GM23338 (cell line): Measurements from ENCODE around the gene DYTN. TPM values are rescaled to one million over a fixed set of nuclear protein-coding genes. Genes with fewer than 3 reads are reported as not detected.

Source experiments
- ATAC-seq: fragments of 200-7000 bp; cut with Tn5 transposase; 3 replicates; pipeline ENCODE4 v1.9.1; 2020
- DNase-seq: peaks from one replicate; pipeline ENCODE4 v3.0.0-alpha.2; 2015; ENCODE audit warnings: low spot score
- H2AFZ ChIP-seq: fragments of 200-600 bp; sonication (generic); 2 replicates; pipeline ENCODE4 v1.8.0; 2016; ENCODE audit warnings: antibody characterized with exemption, mild to moderate bottlenecking, moderate library complexity
- H3F3A ChIP-seq: fragments of 200-600 bp; sonication (generic); replicated peaks from 2 replicates; pipeline ENCODE4 v1.8.0; 2017; ENCODE audit warnings: antibody characterized with exemption, mixed run types, low read depth
- H3K27ac ChIP-seq: fragments of 200-600 bp; sonication (generic); 2 replicates; pipeline ENCODE4 v1.6.1; 2016; ENCODE audit warnings: low read depth
- H3K27me3 ChIP-seq: fragments of 200-600 bp; sonication (generic); 2 replicates; pipeline ENCODE4 v1.8.0; 2016; ENCODE audit warnings: mild to moderate bottlenecking, mixed run types, moderate library complexity; ENCODE audit not compliant: insufficient read depth
- H3K36me3 ChIP-seq: fragments of 200-600 bp; sonication (generic); 2 replicates; pipeline ENCODE4 v1.8.0; 2016; ENCODE audit warnings: mild to moderate bottlenecking; ENCODE audit not compliant: insufficient read depth
- H3K4me1 ChIP-seq: fragments of 200-600 bp; sonication (generic); 2 replicates; pipeline ENCODE4 v1.8.0; 2016; ENCODE audit warnings: mild to moderate bottlenecking, moderate library complexity; ENCODE audit not compliant: insufficient read depth
- H3K4me2 ChIP-seq: fragments of 200-600 bp; sonication (generic); 2 replicates; pipeline ENCODE4 v1.7.1; 2017; ENCODE audit warnings: mixed run types
- H3K4me3 ChIP-seq: fragments of 200-600 bp; sonication (generic); 2 replicates; pipeline ENCODE4 v1.6.1; 2016; ENCODE audit warnings: mixed run types
- H3K79me2 ChIP-seq: fragments of 200-600 bp; sonication (generic); replicated peaks from 2 replicates; pipeline ENCODE4 v1.8.0; 2017; ENCODE audit warnings: mild to moderate bottlenecking; ENCODE audit not compliant: insufficient read depth
- H3K9me2 ChIP-seq: fragments of 200-600 bp; sonication (generic); 2 replicates; pipeline ENCODE4 v1.8.0; 2017; ENCODE audit not compliant: insufficient read depth
- H4K20me1 ChIP-seq: fragments of 200-600 bp; sonication (generic); replicated peaks from 2 replicates; pipeline ENCODE4 v1.8.0; 2017; ENCODE audit warnings: mild to moderate bottlenecking; ENCODE audit not compliant: insufficient read depth
- H3K27ac Mint-ChIP-seq: 2 replicates; pipeline ENCODE4 v1.8.0; 2020; ENCODE audit warnings: inconsistent platforms, mild to moderate bottlenecking, moderate library complexity, mixed read lengths
- H3K27me3 Mint-ChIP-seq: 3 replicates; pipeline ENCODE4 v1.8.0; 2022; ENCODE audit warnings: low read depth, mild to moderate bottlenecking, moderate library complexity, mixed read lengths, inconsistent platforms; ENCODE audit not compliant: insufficient read depth, poor library complexity
- H3K36me3 Mint-ChIP-seq: 3 replicates; pipeline ENCODE4 v1.8.0; 2021; ENCODE audit warnings: low read depth, mild to moderate bottlenecking, inconsistent platforms, moderate library complexity, mixed read lengths
- H3K4me1 Mint-ChIP-seq: 3 replicates; pipeline ENCODE4 v1.8.0; 2020; ENCODE audit warnings: mild to moderate bottlenecking, inconsistent platforms, mixed read lengths
- H3K4me3 Mint-ChIP-seq: 3 replicates; pipeline ENCODE4 v1.8.0; 2021; ENCODE audit warnings: moderate library complexity, mild to moderate bottlenecking, inconsistent platforms, mixed read lengths
- H3K9me3 Mint-ChIP-seq: 3 replicates; pipeline ENCODE4 v1.8.0; 2020; ENCODE audit warnings: moderate library complexity, mild to moderate bottlenecking, inconsistent platforms, mixed read lengths
- CTCF ChIP-seq, 2 experiments: fragments of 200-600 bp in 1 of 2; sonication (generic) in 1 of 2; conservative IDR thresholded peaks; 2 replicates each; pipeline versions ENCODE4 v1.5.1 to v1.6.1; 2016 to 2017; ENCODE audit warnings: antibody characterized with exemption in 2 of 2, low read depth in 2 of 2, mild to moderate bottlenecking in 2 of 2, moderate library complexity in 1 of 2
- EZH2 ChIP-seq: fragments of 200-600 bp; sonication (generic); IDR thresholded peaks from one replicate; pipeline ENCODE4 v1.8.0; 2017; ENCODE audit warnings: antibody characterized with exemption, mild to moderate bottlenecking, low read depth; ENCODE audit not compliant: unreplicated experiment
- JUNB ChIP-seq: IDR thresholded peaks from one replicate; pipeline ENCODE4 v1.6.1; 2016; ENCODE audit warnings: antibody characterized with exemption; ENCODE audit not compliant: unreplicated experiment
- NANOG ChIP-seq: IDR thresholded peaks from 2 replicates; pipeline ENCODE4 v1.6.1; 2016; ENCODE audit warnings: antibody characterized with exemption, borderline replicate concordance
- REST ChIP-seq: IDR thresholded peaks from one replicate; pipeline ENCODE4 v1.6.1; 2018; ENCODE audit warnings: antibody characterized with exemption; ENCODE audit not compliant: unreplicated experiment
- polyA plus RNA-seq: library from polyadenylated mRNA; unstranded; fragments of >200 nt; fragmentation: Nextera tagmentation; extraction: Ambion mirVana; gene quantifications from 2 replicates; pipeline ENCODE4 v1.2.1, GENCODE V29; 2016
- total RNA-seq: library from RNA; depleted of rRNA; stranded (reverse); fragments of >200 nt; shearing (Covaris generic); gene quantifications from 2 replicates; pipeline ENCODE4 v1.2.3, GENCODE V29; 2014

Gene DYTN
- total and polyA plus RNA-seq, 2 experiments from 2014 or later: not detected

- 0 out of 2 replicates have a peak, but pooled peaks cover 11% of the 10 kb centered on the region for H3K9me2 ChIP-seq
- no peaks in the 10 kb centered on the region; the same call in 2 of the 3 replicates for H3K9me3 Mint-ChIP-seq
- no peaks in the 10 kb centered on the region for H3F3A ChIP-seq
- TF ChIP-seq JUNB (no peak), REST (no peak), EZH2 (no peak), NANOG (no peak)
- H3K36me3 ChIP-seq: no peaks in the 10 kb centered on the region
- no peak for ATAC-seq
- no peaks in the 10 kb centered on the region for H4K20me1 ChIP-seq
- no peak overlapping the region for H2AFZ ChIP-seq
- H3K4me1 ChIP-seq: no peaks in the 10 kb centered on the region
- no peaks in the 10 kb centered on the region for H3K27me3 Mint-ChIP-seq
- H3K4me3 ChIP-seq: no peak overlapping the region
- no peak for DNase-seq
- H3K4me3 Mint-ChIP-seq: no peak overlapping the region
- no peaks in the 10 kb centered on the region for H3K36me3 Mint-ChIP-seq
- no peak overlapping the region for H3K4me2 ChIP-seq
- no peak overlapping the region for H3K27ac ChIP-seq
- no peaks in the 10 kb centered on the region for H3K27me3 ChIP-seq
- H3K4me1 Mint-ChIP-seq: no peaks in the 10 kb centered on the region
- H3K79me2 ChIP-seq: no peaks in the 10 kb centered on the region
- H3K27ac Mint-ChIP-seq: no peak overlapping the region
Observed at GRCh38 chr2:206733341-206733740, 15.1 kb upstream of the DYTN start.

GRCh38 chr2:206728277-206729199, 10.3 kb upstream of the DYTN start:
- no peaks in the 10 kb centered on the region for H3K36me3 Mint-ChIP-seq
- H3K4me1 Mint-ChIP-seq: peaks cover 2% of the 10 kb centered on the region; the same call in 1 of the 3 replicates
- no peak overlapping the region for H3K4me3 ChIP-seq
- ATAC-seq: no peak
- no peaks in the 10 kb centered on the region for H3K36me3 ChIP-seq
- no peaks in the 10 kb centered on the region for H3K79me2 ChIP-seq
- H3K27me3 Mint-ChIP-seq: no peaks in the 10 kb centered on the region
- H3K4me2 ChIP-seq: no peak overlapping the region
- TF ChIP-seq CTCF (conservative IDR thresholded peaks at IDR 0.05; ENCODE audit: low read depth in 2 of 2) (no peak), EZH2 (no peak)
- H2AFZ ChIP-seq: 0 out of 2 replicates have a peak overlapping the region, but pooled peaks have one; percentile 47
- no peak overlapping the region for H3K4me3 Mint-ChIP-seq
- no peak for DNase-seq
- H3K27ac ChIP-seq: no peak overlapping the region
- no peaks in the 10 kb centered on the region for H3K4me1 ChIP-seq
- H3K27ac Mint-ChIP-seq: no peak overlapping the region
- 0 out of 2 replicates have a peak, but pooled peaks cover 8% of the 10 kb centered on the region for H3K9me2 ChIP-seq
- no peaks in the 10 kb centered on the region for H3K27me3 ChIP-seq
- no peaks in the 10 kb centered on the region for H3F3A ChIP-seq
- no peaks in the 10 kb centered on the region; the same call in 2 of the 3 replicates for H3K9me3 Mint-ChIP-seq
- H4K20me1 ChIP-seq: no peaks in the 10 kb centered on the region
